Measurements from ENCODE around the gene SOS1.
"Not testable (repeated sequence)": the region's sequence is repeated elsewhere in the genome, so short reads cannot be mapped to it uniquely, and the experiment has no call there.

SOS1 gene

GRCh38 chr2:38960609-38961320 is 160.1 kb downstream of the SOS1 start:
- no peak for DNase-seq

DNA sequence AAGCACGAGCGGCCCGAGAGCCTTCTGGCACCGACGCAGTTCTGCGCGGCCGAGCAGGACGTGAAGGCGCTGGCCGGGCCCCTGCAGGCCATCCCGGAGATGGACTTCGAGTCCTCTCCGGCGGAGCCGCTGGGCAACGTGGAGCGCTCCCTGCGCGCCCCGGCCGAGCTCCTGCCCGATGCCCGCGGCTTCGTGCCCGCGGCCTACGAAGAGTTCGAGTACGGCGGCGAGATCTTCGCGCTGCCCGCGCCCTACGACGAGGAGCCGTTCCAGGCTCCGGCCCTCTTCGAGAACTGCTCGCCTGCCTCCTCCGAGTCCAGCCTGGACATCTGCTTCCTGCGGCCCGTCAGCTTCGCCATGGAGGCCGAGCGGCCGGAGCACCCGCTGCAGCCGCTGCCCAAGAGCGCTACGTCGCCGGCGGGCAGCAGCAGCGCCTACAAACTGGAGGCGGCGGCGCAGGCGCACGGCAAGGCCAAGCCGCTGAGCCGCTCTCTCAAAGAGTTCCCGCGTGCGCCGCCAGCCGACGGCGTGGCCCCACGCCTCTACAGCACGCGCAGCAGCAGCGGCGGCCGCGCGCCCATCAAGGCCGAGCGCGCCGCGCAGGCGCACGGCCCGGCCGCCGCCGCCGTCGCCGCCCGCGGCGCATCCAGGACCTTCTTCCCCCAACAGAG is 160.8 kb downstream of the SOS1 start:
- no peak for DNase-seq

DNA sequence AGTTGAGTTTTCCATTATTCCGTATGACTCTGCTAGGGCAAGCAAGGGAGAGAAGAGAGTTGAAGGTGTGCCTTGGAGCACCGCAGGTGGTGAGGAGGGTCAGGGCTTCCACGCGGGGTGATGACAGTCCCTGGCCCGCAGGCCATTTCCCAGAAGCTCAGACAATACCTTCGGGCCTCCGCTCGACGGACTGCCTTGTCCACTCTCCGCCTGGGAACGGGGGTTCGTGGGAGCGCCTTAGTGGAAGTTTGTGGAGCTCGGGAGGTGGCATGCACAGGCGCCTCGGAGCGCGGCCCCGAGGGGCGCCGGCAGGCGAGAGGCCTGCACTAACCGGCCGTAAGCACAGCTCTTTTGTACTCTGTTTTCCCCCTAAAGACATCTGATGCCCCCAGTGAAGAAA is 161.4 kb downstream of the SOS1 start:
- DNase-seq, result no peak

DNA sequence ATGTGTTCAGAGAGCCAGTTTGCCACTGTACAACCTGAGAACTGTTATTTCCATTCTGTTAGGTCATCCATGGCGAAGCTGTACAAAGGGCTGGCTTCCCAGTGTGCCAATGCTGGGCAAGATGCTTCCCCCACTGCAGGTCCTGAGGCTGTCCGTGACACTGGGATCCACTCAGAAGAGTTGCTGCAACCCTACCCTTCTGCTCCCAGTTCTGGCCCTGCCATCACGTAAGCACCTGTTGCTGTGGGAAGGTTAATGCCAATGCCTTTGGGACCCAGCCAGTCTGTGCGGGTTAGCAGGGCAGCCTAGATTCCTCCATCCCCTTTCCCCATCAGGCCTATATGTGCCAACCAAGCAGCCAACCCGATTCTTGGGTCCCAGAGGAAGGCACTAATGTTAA is 162.9 kb downstream of the SOS1 start:
- no peak for DNase-seq

DNA sequence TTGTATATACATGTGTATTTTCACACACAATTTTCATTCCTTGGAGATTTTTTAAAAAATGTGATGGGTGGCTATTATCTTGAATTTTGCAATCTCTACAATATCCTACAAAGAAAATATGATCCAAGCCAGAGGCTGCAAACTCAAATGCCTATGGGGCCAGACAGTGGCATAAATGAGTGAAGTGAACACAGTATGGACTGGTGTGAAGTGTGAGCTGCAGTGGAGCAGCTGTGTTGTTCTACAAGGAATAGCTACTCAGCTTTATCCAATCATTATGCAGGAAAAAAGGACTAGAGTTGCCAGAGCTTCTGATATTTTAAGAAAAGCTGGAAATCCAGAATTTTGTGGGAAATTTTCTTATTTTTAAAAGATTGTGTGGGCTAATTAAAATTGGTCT is 169.1 kb downstream of the SOS1 start:
- no peak for DNase-seq

DNA sequence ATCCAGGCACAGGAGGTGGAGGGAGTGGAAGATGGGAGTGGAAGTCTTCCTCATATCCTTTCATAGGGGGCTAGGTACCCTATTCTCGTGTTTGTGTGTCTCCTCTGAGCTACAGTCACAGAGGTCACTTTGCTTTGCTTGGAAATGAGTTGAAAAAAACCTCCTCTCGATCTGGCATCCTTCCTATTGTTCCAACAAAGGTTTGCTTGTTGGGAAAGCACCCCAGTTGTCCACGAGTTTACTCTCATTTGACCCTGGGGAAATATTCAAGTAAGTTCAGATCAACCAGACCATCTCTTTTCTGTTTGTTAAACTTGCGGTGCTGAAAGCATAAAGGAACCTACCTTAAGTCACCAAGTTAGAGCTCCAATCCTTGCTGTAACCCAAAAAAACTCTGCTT is 171.9 kb downstream of the SOS1 start:
- DNase-seq, result no peak

GRCh38 chr2:38948387-38948882 is 172.4 kb downstream of the SOS1 start:
- no peak for DNase-seq

DNA sequence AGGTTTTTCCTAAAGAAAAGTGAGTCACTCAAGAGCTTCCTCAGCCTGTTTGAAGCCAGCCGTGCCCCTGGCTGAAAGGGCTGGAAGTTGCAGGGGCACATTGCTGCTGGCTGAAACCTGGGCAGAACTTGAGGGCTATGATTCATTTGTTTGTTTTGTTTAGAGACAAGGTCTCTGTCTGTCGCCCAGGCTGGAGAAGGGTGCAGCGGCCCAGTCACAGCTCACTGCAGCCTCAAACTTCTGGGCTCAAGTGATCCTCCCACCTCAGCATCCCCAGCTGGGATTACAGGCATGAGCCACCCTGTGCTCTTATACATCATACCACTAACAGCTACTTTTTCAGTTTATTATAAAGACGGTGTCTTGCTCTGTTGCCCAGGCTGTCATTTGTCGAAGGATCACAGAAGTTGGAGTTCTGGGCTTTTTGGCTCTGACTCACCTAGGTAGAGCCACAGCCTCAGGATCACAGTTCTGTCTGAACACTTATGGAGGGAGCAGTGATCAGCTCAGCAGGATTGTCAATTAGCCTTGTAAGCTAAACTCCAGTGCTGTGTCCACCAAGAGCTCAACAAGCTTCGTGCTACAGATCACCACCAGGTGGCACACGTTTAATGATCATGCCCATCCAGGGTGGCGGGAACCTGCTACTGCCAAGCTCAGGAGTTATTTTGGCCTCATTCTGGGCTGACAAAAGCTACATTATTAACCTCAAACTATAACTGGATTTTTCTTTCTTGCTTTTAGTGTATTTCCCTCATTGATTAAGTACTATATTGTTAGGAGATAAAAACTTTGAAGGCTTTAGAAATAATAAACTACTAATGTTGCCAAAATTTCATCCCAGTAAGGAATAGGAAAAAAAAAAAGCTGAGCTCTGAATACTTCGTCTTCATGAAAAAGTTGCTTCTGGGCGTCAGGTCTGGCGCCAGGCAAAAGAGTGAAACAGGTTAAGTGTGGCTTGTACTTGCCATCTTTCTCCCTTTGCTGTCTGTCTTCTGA is 173.3 kb downstream of the SOS1 start:
- DNase-seq, result peak; percentile 40

GRCh38 chr2:38945911-38946310 is 174.9 kb downstream of the SOS1 start:
- no peak for DNase-seq

DNA sequence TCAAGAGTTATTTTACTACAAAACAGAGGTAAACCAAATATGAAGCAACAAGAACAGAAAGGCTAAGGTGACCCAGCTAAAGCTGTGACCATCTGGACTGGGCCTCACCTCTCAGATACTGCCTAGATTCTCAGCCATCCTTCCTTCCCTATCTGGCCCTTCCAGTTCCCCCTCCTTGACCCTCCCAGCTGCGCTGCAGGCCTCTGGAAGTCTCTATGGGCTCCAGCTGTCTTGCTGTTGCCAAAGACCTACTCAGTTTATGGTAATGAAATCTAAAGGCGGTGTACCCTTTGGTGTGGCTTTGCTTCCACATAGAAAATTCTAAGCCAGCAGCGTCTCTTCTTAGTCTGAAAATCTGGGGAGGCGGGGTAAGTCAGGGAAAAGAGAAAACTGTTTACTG is 175.5 kb downstream of the SOS1 start:
- no peak for DNase-seq

DNA sequence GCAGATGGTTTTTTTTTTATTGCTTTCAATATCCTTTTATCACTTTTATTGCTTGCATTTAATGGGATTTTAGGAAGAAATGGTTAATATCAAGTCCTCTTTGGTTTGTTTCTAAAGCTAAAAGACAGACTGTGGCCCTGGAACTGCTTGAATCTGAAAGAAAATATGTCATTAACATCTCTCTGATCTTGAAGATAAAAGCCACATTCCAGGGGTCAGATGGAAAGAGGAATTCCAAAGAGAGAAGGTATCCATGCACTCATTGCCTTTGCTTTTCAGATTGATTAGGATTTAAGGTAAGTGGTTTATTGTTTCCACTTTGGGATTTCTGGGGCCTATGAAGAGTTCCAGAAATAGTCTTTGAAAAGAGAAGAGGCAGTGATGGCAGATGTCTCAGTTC is 177.1 kb downstream of the SOS1 start:
- DNase-seq, result no peak

- DNase-seq, result no peak
Observed at GRCh38 chr2:38940746-38941145, 180.1 kb downstream of the SOS1 start.

GRCh38 chr2:38937548-38937947 is 183.3 kb downstream of the SOS1 start:
- no peak for DNase-seq

- not testable (repeated sequence) for DNase-seq
Observed at GRCh38 chr2:38936516-38936915, 184.3 kb downstream of the SOS1 start.

DNA sequence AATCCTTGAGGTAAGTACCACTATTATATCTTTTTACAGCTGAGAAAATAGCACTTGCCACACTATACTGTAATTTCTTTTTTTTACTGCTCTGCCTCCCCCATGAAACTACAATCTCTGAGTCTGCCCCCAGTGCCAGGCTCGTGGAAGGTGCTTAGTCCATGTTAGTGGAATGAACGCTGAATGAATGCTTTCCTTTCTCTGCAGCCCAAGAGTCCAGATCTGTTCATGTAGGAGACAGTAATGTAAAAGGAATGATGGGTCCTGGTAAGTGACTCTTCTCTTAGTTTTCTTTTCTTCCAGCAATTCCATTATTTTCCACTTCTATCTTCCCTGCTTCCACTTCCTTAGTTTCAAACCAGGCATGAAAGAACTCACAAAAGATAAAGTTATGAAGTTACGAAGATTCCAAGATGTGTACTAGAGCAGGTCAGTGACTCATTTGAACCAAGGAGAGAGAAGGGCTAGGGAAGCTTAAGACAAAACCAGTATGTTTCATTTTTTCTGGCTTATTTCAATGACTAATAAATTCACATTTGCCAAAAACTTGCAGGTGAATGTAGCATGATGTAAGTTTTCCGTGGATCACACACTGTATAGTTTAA is 185.2 kb downstream of the SOS1 start:
- no peak for DNase-seq

DNA sequence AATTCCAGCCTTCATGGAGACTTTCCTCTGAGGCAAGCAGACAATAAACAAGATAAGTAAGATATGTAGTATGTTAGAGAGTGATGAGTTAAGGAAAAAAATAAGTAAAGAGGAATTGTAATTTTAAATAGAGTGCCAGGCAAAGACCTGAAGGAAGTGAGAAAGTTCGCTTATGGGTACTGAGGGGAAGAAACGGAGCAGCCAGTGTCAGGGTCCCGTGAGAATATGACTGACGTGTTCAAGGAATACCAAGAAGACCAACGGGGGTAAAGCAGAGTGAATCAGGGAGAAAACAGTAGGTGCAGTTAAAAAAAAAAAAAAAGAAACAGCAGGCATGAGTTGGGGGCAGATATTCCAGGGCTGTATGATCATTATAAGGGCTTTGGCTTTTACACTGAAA is 186.1 kb downstream of the SOS1 start:
- no peak for DNase-seq

DNA sequence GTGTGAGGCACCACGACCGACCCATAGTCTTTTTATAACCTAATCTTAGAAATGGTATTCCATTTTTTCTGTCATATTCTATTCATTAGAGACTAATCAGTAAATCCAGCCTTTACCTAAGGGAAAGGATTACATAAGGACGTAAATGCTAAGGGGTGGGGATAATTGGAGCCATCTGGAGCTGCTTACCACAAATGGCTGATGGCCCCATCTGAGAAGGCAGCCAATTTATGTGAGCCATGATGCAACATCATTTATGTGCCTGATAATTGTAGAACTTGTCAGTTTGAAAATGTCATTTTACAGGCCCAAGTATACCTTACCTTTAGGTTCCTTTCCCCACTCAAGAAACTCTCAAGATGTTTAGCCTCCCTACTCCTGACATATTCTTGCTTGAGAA is 187.2 kb downstream of the SOS1 start:
- no peak for DNase-seq

DNA sequence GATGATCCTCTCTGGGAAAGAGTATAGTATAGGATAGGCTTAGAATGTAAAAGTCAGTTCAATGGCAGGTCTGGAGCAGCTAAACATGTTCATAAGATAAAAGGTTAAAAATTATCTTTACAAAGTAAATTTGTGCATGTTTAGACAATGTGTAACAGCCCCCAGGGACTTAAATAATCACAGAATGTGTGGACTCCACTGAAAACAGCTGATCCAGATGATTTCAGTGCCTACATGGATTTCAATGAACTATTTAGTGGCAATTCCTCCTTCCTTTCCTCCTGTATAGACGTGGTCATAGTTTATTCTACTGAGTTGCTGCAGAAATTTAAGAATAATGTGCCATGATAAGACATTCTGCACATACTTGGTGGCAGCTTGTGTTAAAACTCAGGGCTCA is 188.3 kb downstream of the SOS1 start:
- no peak for DNase-seq

Data from KG1 (cell line).